Measurements from ENCODE around the gene GLIS1.
A peak's percentile ranks its signal among the peaks of the same experiment; 100 is the strongest.

Gene GLIS1

GRCh38 chr1:53575955-53576320 is 163.0 kb downstream of the GLIS1 start:
- no peak for DNase-seq

DNA sequence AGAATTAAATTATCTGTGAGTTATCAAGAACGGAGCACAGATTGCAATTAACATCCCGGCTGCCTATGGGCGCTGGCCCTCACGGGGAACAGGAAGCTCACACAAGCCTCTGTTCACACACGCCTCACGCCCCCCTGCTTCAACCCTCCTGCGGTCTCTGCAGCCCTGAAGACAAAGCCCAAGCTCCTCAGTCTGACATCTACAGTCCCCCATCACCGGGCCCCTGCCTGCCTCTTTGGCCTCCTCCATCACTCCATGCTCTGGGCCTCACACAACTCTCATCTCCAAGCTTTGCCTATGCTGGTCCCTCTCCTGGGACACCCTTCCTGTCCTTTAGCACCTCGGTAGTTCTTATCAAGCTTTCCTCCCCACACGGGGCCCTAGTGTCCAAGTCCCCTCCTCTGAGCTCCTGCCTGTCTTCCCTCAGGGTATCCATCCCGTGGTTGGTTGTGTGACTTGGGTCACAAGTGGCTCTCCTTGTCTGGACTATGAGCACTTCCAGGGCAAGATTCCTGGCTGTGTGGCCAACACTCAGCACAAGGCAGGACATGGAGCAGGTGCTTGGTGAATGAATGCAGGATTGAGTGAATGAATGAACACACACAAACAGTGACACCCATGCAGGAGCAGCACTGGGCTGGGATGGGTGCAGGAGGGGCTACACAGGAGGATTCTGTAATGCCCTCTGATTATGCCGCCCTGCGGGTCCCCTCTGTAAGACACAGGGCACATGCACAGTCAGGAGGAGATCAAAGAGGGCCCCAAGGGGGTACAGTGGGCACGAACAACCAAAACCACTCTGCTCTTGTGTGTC is 163.6 kb downstream of the GLIS1 start:
- DNase-seq = no peak

DNA sequence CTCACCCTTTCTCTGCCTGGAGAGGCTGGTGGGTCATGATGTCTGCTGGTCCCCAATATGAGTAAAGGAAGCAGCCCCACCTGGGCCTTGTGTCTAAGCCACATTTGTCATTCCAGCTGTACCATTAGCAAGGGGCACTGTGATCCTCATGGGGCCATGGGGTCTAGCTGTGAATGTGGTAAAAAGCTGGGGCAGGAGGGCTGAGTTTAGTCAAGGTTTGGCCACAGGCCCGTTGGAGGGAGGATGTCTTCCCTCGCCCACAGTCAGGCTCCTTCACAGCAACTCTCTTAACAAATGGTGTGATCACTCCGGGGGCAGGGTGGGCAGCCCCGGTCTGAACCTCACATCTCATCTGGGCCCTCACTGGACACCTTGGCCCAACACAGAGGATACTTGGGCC is 164.3 kb downstream of the GLIS1 start:
- no peak for DNase-seq

- DNase-seq = no peak
These were observed 165.0 kb downstream of the GLIS1 start for GRCh38 chr1:53573931-53574330.

DNA sequence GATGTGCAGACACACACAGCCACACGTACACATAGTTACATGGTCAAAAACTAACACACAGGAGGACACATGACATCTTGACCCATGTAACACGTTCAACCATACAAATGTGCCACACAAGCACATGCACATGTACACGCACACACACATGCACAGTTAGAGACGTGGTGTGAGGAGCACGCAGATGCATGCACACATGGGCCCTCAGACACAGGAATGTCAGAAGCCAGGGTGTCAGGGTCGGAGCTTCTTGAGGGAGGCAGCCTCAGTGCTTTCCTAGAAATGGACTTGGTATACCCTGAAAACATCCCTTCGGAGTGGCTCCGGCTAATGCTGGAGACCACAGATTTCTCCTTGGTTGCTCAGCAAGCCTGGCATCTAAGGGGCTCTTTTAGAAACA is 165.4 kb downstream of the GLIS1 start:
- DNase-seq = no peak

DNA sequence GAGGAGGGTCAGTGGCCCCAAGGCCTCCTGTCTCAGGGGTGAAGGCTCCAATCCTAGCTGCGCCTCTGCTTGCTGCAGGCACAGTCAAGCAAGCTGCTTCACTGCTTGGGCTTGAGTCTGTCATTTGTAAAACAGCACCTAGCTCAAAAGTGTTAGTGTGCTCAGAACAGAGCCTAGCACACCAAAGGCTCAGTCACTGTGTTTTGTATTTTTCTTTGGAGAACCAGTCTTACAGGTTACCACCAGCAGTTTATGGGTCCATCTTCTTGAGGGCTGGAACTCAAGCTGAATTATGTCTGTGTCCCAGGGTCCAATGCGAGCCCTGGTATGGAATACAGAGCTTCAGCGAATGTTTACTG is 166.2 kb downstream of the GLIS1 start:
- no peak for DNase-seq

DNA sequence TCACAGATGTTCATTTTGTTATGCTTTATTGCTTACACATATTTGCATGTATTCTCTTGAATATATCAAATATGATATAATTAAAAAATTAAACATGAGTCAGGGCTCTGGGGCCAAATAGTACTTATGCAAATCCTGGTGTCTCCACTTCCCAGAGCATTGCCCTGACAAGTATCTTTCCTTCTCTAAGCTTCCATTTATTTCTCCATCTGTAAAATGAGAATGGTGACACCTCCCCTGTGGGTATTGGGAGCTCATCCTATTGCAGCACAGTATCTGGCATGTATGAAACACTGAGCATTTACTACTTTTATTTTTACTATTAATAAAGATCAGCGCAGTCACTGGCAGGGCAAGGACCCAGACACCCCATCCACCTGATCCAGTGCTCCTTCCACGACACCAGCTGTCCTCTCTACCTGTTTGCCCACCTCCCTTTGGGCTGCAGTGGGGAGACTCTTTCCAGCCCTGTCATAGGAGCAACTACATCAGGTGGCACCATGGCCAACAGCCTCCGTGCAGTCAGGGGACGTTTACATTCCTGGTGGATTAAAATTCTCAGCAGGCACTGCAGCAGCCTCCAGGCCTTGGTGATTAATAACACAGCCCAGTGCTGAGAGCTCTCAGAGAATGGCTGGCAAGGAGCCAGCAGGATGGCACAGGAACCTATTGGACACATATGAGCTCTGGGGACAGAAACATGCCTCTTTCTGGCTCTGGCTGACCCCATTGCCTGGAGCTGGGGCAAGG is 166.7 kb downstream of the GLIS1 start:
- no peak for DNase-seq

- DNase-seq = no peak
These were observed 170.4 kb downstream of the GLIS1 start for GRCh38 chr1:53568540-53568939.

GRCh38 chr1:53567851-53568250 is 171.1 kb downstream of the GLIS1 start:
- DNase-seq = no peak

DNA sequence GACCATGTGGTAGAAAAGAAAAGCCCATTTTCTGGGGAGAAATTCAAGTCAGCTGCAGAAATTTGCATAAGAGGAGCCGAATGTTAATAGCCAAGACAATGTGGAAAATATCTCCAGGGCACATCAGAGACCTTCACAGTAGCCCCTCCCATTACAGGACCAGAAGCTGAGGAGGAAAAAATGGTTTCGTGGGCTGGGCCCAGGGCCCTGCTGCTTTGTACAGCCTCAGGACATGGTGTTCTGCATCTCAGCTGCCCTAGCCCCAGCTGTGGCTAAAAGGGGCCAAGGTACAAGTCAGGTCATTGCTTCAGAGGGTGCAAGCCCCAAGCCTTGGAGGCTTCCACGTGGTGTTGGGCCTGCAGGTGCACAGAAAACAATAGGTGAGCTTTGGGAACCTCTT is 171.5 kb downstream of the GLIS1 start:
- no peak for DNase-seq

DNA sequence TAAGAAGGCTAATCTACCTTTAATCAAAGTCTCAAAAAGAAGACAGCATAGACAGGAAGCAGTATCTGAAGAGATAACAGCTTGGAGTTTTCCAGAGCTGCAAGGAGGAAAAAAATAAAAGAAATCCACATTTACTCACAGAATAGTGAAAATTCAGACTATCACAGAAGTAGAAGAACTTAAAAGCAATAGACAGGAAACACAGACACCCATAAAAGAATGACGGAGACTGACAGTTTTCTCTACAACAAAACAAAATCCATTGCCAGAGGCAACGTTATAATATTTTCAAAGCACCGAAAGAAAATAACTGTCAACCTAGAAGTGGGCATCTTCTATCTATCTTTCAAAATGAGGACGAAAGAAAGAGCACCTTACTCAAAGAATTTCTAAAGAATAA is 175.4 kb downstream of the GLIS1 start:
- no peak for DNase-seq

DNA sequence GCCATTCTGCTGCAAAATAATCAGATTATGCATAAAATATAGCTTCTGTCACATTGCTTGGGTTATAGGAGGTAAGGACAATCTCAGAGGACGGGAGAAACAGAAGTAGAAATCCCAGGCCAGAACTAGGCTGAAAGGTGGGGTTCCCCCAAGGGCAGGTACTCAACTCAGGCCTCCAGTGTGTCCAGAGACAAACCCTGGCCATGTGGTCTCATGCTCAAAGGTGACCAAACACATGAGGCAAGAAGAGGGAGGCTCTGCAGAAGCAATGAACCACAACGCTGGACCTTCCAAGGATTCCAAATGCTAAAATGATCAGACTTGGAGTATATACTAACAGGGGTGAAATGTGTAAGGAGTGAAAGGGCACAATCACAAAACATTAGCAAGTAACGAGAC is 176.0 kb downstream of the GLIS1 start:
- no peak for DNase-seq

GRCh38 chr1:53562291-53562980 is 176.5 kb downstream of the GLIS1 start:
- peak; percentile 38 to 43 for DNase-seq

- no peak for DNase-seq
These were observed 177.4 kb downstream of the GLIS1 start for GRCh38 chr1:53561503-53562105.

DNA sequence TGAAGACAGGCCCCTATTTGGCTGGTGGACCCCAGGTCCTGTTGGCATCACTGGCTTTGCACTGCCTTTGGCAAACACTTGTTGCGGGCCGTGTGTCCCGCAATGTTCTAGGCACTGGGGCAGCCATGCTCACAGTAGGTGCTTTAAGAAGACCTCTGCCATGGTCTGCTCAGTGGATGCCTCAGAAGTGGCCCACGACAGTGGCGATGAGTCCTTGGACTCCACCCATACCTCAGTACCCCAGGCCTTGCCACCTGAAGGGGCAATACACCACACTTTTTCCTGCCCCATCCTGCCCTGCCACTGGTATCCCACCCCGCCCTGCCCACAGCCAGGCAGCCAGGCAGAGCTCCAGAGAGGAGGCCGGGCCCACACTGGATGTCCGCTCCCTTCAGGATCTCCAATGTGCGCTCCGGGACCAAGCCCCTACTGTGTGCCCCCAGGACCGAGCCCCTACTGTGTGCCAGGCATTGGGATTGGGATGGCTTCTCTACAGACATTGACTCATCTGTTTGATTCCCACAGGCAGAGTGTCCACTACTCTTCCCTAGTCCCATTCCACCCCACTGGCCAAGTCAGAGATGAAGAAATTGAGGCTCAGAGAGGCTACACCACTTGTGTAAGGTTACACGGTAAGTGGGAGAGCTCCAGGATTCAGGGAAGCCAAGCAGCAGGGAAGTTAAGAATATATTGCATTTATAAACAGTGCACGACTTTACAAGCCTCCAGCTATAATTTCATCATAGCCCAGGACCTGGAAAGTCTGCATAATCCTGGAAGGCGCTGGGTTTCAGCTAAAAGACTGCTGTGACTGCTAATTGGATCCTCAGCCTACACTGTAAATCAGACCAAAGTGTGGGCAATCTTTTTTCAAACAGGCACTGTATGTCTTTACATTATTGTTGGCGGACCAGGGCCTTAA is 178.1 kb downstream of the GLIS1 start:
- no peak for DNase-seq

DNA sequence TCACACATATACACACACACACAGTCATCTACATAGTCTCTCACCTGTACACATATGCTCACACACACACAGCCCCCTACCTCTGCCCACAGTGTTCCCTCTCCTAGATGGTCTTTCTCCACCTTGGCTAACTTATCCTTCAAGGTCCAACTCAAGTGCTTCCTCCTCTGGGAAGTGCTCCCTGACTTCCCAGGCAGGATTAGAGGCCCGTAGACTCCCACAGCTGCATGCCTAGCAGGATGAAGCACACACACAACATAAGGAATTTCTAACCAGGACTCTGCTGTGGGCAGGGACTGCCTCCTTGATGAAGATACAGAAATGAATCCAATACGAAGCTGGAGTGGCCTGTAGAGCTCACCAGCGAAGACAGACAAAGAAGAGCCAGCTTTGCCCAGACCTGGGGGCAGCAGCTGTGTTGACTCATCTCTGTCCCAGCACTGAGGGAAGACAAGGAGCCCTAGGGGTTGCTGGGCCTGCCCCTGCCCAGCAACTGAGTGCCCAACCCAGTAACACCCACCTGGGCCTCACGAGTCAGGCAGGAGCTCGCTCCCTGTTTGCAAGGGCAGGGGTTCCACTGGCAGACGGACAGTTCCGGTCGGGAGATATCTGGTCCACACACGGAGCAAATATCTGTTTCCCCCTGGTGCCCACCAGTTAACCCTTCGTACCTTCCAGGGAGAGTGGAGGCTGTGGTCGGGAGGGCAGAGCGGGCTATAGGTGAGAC is 178.9 kb downstream of the GLIS1 start:
- no peak for DNase-seq

DNA sequence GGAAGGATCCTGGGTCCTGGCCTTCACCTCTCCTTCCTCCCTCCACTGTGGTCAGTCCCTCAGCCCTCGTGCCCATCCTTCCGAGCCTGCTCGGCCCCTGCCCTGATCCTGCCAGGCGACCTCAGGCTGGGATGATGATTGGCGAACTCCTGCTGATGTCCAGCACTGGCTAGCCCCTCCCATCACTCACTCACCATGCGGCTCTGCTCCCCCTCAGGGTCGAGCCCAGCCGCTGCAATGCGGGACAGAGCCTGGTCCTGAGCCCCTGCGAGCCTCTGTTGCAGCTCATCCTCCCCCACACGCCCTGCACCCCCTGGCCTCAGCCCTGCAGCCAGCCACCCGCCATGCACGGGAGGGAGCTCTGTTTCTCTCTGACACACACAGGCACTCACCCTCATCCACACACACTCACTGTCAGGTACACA is 179.6 kb downstream of the GLIS1 start:
- DNase-seq = no peak

GRCh38 chr1:53558739-53559315 is 180.1 kb downstream of the GLIS1 start:
- DNase-seq = no peak

DNA sequence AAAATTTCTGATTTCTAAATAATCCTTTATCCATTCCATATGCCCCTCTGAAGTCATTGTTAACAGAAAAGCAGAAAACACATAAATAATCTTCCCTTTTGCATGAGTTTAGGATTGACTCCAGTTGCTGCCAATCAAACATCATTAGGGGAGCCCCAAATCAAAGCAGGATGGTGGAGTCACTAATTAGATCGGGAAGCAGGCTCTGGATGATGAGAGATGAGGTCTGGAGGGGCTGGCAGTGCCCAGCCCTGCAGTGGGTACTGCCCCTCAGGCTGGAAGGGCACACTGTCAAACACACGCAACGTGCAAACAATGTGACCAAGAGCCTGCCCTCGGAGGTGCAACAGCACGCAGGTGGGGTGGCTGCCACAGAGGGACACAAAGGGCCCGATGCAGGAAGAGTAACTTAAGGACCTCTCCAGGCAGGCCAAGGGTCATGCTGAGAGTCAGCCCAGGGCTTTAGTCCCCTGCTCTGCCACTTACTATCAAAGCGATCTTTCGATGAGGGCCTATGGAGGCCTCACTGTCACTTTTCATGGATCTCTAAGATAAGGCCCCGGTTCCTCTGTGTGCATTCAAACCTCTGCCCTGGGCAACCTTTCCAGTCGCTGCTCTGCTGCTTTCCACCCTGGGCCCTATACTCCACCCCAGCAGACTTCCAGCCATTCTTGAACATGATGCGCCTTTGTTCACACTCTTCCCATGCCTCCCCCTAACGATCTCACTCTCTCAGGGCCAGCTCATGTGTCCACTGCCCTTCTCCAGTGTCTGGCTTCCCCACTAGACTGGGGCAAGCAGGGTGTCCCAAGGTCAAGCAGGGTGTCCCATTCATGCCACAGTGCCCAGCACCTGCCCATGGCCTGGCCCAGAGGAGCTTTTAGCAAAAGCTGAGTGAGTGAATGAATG is 180.9 kb downstream of the GLIS1 start:
- no peak for DNase-seq

- no peak for DNase-seq
These were observed 181.6 kb downstream of the GLIS1 start for GRCh38 chr1:53557369-53557768.
